HepG2 (cell line): ENCODE results near the gene KIF27. TPM values are rescaled to one million over a fixed set of nuclear protein-coding genes. Genes with fewer than 3 reads are reported as not detected.

Experiments used
- ARHGAP35 ChIP-seq: sonication (generic); formaldehyde crosslinking; IDR thresholded peaks from 2 replicates; pipeline ENCODE4 v1.9.0; 2022; ENCODE audit warnings: mild to moderate bottlenecking, inconsistent platforms, moderate library complexity, missing genetic modification reagents, borderline replicate concordance
- ARID3A ChIP-seq: IDR thresholded peaks from 2 replicates; pipeline ENCODE4 v1.6.1; 2012; ENCODE audit warnings: low read depth, low read length, improper control_type of control experiment
- BCL3 ChIP-seq: sonication (generic); formaldehyde crosslinking; IDR thresholded peaks from 2 replicates; pipeline ENCODE4 v1.5.1; 2020; ENCODE audit warnings: mild to moderate bottlenecking, missing genetic modification reagents, moderate library complexity
- GFI1 ChIP-seq: sonication (generic); formaldehyde crosslinking; IDR thresholded peaks from 2 replicates; pipeline ENCODE4 v1.5.0; 2020; ENCODE audit warnings: missing genetic modification reagents, mild to moderate bottlenecking, borderline replicate concordance
- IRF1 ChIP-seq: sonication (generic); formaldehyde crosslinking; IDR thresholded peaks from 2 replicates; pipeline ENCODE4 v1.4.0; 2020; ENCODE audit warnings: low read depth, mild to moderate bottlenecking, missing genetic modification reagents
- PCBP1 ChIP-seq: fragments of 200-400 bp; formaldehyde crosslinking; IDR thresholded peaks from 2 replicates; pipeline ENCODE4 v1.6.1; 2017; ENCODE audit warnings: mild to moderate bottlenecking, low read depth, low read length, borderline replicate concordance
- POLR2A ChIP-seq, 2 experiments: IDR thresholded peaks; 2 replicates each; pipeline ENCODE4 v1.6.1; 2011; ENCODE audit warnings: low read depth in 2 of 2, low read length in 2 of 2, mild to moderate bottlenecking in 1 of 2, moderate library complexity in 1 of 2; ENCODE audit not compliant: insufficient read depth in 1 of 2
- RARA ChIP-seq: IDR thresholded peaks from 2 replicates; pipeline ENCODE4 v1.6.1; 2016; ENCODE audit warnings: missing genetic modification reagents, missing compliant biosample characterization
- RNF219 ChIP-seq: sonication (generic); formaldehyde crosslinking; IDR thresholded peaks from 2 replicates; pipeline ENCODE4 v1.5.0; 2020; ENCODE audit warnings: mild to moderate bottlenecking, missing genetic modification reagents
- SKI ChIP-seq: fragments of 450-650 bp; IDR thresholded peaks from one replicate; pipeline ENCODE4 v1.6.1; 2018; ENCODE audit warnings: mild to moderate bottlenecking; ENCODE audit not compliant: partially characterized antibody
- STAG1 ChIP-seq: sonication (generic); formaldehyde crosslinking; IDR thresholded peaks from 2 replicates; pipeline ENCODE4 v1.4.0; 2020; ENCODE audit warnings: missing genetic modification reagents
- ZBTB39 ChIP-seq: sonication (generic); formaldehyde crosslinking; IDR thresholded peaks from 2 replicates; pipeline ENCODE4 v1.5.0; 2020; ENCODE audit warnings: missing genetic modification reagents
- ZC3H13 ChIP-seq: sonication (generic); formaldehyde crosslinking; IDR thresholded peaks from 2 replicates; pipeline ENCODE4 v1.8.1; 2023; ENCODE audit warnings: mild to moderate bottlenecking, missing genetic modification reagents, moderate library complexity
- ZFP36L2 ChIP-seq: sonication (generic); formaldehyde crosslinking; IDR thresholded peaks from 2 replicates; pipeline ENCODE4 v1.4.0; 2020; ENCODE audit warnings: missing genetic modification reagents
- ZFP91 ChIP-seq: sonication (generic); formaldehyde crosslinking; IDR thresholded peaks from 2 replicates; pipeline ENCODE4 v1.9.0; 2022; ENCODE audit warnings: missing genetic modification reagents, mild to moderate bottlenecking, borderline replicate concordance
- ZNF263 ChIP-seq: sonication (generic); formaldehyde crosslinking; IDR thresholded peaks from 2 replicates; pipeline ENCODE4 v1.4.0; 2020; ENCODE audit warnings: missing genetic modification reagents
- ZNF776 ChIP-seq: sonication (generic); formaldehyde crosslinking; IDR thresholded peaks from 2 replicates; pipeline ENCODE4 v1.4.0; 2020; ENCODE audit warnings: mild to moderate bottlenecking, missing genetic modification reagents
- polyA plus RNA-seq, 8 experiments: library from polyadenylated mRNA; depleted of rRNA in 3 of 8; stranded (reverse) in 7 of 8; unstranded in 1 of 8; fragments of >200 nt; fragmentation: Illumina TruSeq in 4 of 8; extraction: Trizol in 4 of 8; gene quantifications; 2 replicates each; pipeline versions ENCODE4 v1.2.1 to v1.2.3, GENCODE V29; 2011 to 2016; ENCODE audit warnings: low read depth in 4 of 8, missing spikeins in 1 of 8, mixed read lengths in 1 of 8; ENCODE audit not compliant: insufficient read depth in 1 of 8
- total RNA-seq, 5 experiments: library from RNA; depleted of rRNA; stranded (reverse); fragments of >200 nt; fragmentation: Illumina TruSeq; extraction: Trizol; gene quantifications; 2 replicates each; pipeline ENCODE4 v1.2.3, GENCODE V29; 2016; ENCODE audit warnings: low read depth in 1 of 5

KIF27 gene
- total and polyA plus RNA-seq, 2 of the 13 experiments (the other 11 are each of a cell fraction or from before 2014, with no cell fraction given): 0.95 to 4.1 TPM

- TF ChIP-seq ZBTB39 (CRISPR knock-in tag) (no peak), PCBP1 (0 out of 2 replicates have a peak, but pooled peaks have one; percentile 38), RARA (CRISPR knock-in tag) (no peak), ARHGAP35 (CRISPR knock-in tag) (no peak), ZFP91 (CRISPR knock-in tag) (no peak; the same call in 1 of the 2 replicates), SKI (no peak), ZFP36L2 (CRISPR knock-in tag) (no peak), GFI1 (CRISPR knock-in tag) (0 out of 2 replicates have a peak, but pooled peaks have one; percentile 34), ARID3A (no peak), POLR2A (IDR thresholded peaks at IDR 0.05; ENCODE audit: insufficient read depth in 1 of 2, low read depth in 2 of 2, low read length in 2 of 2) (peak; percentile 90 to 98), BCL3 (CRISPR knock-in tag) (peak; percentile 78; the same call in 1 of the 2 replicates), ZNF776 (CRISPR knock-in tag) (peak; percentile 66; the same call in 1 of the 2 replicates), IRF1 (CRISPR knock-in tag) (no peak), RNF219 (CRISPR knock-in tag) (no peak), STAG1 (peak; percentile 34; the same call in 1 of the 2 replicates), ZNF263 (CRISPR knock-in tag) (peak; percentile 62; the same call in 1 of the 2 replicates), ZC3H13 (CRISPR knock-in tag) (no peak)
Measured at GRCh38 chr9:83920927-83921707, at the start of gene KIF27 (continued).
